GM19438 (cell line): ENCODE data around the gene AFF2.

Experiments used
- ATAC-seq: cut with Tn5 transposase; IDR thresholded peaks from one replicate; pipeline ENCODE4 v1.9.1; 2021; ENCODE audit warnings: low read depth; ENCODE audit not compliant: unreplicated experiment

AFF2 gene

DNA sequence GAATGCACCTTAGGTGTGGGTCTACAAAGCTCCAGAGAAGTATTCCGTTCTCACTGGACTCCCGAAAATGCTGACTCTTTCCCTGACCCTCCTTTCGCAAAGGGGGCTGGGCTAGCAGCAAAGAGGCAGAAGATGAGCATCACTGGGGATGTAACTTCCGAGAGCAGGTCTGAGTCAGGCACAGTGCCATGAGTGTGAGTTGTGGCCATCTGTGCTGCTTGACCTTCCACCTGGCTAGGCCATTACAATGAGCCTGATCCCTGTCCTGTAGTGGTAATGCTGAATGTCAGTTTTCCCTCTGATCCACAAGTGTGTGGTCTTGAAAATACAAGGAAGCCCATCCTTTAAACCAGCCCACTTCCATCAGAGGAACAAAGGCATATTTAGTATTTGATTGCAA lies 479.4 kb downstream of the AFF2 start:
- no peak for ATAC-seq

DNA sequence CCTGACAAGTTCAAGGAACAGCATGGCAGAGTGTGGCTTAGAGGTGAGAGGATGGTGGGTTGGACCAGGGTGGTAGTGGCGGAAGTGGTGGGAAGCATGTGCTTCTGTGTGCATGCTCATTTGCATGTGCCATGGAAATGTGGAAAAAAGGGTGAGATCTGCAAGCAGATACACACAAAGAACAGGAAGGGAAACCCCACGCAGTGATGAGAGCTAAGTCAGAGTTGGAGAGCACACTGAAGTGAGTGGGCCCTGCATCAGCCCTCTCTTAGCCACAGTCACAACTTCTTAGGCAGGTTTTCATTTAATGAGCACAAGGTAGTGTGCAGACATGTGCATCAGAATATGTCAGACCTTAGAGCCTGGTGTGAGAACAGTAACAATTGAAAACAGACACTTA lies 483.8 kb downstream of the AFF2 start:
- ATAC-seq, result peak; percentile 71

DNA sequence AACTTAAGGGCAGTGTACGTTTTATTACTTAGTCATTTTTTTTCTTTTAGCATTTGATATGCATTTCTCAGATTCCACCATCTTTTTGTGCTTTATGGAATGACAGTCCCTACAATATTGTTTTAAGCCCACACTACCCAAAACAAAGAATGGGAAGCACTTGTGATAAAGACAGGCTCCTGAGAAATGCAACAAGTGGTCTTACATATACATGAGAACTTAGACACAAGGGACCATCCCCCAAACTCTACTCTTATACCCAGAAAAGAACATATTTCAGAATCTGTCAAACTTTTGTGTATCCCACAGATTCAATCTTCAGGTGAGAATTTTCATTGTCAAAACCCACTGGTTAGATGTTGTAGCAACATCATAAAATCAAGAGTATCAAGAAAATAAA lies 491.1 kb downstream of the AFF2 start:
- ATAC-seq, result no peak

DNA sequence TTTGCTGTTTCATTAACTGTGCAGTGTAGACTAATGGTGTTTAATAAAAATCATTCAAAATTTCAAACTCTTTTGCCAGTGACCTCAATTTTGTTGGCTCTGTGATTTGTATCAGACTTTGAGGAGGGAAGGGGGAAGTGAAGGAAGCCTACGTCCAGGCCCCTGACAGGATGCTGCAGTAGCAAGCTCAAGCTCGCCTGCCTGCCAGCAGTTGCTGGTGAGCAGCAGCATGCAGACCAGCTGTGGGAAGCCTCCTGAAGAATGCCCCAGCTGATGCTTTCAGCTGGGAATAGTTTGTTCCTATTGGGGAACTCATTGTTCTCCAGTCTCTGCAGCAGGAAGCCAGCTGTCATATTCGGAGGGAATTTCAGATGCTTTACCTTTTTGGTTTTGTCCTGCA lies 495.2 kb downstream of the AFF2 start:
- ATAC-seq, result no peak

DNA sequence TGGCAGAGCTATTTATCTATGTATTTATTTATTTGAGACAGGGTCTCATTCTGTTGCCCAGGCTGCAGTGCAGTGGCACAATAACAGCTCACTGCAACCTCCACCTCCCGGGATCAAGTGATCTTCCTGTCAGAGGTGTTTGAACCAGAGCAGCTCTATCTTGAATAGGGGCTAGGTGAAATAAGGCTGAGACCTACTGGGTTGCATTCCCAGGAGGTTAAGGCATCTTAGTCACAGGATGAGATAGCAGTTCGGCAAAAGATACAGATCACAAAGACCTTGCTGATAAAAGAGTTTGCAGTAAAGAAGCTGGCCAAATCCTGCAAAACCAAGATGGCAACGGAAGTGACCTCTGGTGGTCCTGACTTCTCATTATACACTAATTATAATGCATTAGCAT lies 501.9 kb downstream of the AFF2 start:
- no peak for ATAC-seq

DNA sequence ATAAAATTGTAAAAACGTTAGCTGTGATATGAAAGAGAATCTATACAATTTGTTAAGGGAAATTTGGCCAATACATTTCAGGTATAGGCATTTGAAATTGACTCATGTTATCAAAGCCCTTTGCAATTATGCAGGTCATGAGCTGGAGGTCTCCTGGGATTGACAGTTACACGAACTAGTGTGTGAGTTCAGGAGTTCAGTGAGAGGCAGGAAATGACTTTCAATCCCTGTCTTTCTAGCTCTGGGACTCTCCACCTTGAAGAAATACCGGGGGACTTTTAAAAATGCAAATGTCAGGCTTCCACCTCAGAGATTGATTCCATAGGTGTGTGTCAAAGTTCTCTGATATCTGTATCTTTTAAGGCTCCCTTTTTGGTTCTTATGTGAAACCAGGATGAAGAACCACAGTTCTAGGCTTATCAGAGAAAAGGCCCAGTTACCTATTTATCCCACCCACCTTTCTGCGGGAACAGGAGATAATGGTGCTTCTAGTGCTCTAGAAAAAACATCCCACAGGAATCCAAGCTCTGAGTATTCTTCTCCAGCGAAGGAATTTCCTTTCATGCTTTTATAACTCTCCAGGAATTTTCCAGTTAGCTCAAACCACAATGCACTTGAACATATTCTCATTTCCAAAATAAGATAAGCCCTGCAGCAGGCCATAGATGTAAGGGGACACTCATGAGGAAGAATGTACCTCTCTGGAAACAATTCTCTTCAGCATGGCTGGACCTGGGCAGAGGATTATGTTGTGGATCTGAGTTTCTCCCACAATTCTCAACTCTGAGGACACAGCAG lies 503.6 kb downstream of the AFF2 start:
- ATAC-seq, result no peak

DNA sequence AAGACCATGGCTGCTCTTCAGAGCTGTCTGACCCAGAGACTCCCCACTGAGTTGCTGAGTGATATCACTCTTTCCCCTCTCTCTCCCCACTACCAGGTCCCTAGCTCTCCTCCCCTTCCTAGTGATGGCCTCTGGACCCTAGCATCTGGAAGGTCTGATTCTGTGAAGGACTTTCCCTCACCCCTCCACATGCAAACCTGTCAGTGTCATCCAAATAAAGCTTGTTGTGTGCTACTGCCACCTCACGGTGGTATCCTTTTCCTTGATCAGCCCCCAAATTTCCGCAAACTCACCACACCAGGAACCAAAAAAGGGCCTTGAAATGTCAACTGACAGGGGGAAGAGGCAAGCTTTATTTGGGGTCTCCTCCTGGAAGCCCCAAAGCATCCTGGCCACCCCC lies 504.5 kb downstream of the AFF2 start:
- ATAC-seq, result no peak

DNA sequence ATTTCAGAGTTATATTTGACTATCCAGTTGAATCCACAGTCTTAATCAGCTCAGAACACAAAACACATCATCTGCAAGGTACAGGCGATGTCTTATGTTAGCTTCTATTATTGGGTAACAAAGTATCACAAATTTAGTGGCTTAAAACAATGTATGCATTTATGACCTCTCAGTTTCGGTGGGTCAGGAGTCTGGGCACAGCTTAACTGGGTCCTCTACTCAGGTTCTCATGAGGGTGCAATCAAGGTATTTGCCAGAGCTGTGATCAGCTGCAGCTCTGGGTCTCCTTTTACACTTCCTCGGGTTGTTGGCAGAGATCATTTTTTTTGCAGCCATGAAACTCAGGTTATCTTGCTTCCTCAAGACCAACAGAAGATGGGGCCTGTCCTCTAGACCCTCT lies 505.8 kb downstream of the AFF2 start:
- ATAC-seq, result no peak

DNA sequence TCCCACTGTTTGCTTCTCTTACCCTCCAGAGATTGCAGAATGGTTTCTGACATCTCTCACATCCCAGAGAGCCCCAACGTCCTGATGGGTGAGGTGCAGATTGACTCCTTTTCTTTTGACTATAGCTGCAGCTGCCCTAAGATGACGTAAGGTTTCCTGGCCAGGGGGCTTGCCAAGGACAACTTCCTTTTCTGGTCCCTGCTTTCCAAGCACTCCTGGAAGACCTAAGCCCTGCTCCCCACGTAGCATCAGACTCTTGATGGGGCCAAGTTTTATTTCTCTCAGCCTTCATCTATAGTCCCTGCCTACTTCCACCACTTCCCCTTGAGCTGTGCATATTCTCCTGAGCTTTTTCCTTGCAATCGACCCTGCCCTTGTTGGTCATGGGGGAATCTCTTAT lies 507.0 kb downstream of the AFF2 start:
- ATAC-seq, result no peak

DNA sequence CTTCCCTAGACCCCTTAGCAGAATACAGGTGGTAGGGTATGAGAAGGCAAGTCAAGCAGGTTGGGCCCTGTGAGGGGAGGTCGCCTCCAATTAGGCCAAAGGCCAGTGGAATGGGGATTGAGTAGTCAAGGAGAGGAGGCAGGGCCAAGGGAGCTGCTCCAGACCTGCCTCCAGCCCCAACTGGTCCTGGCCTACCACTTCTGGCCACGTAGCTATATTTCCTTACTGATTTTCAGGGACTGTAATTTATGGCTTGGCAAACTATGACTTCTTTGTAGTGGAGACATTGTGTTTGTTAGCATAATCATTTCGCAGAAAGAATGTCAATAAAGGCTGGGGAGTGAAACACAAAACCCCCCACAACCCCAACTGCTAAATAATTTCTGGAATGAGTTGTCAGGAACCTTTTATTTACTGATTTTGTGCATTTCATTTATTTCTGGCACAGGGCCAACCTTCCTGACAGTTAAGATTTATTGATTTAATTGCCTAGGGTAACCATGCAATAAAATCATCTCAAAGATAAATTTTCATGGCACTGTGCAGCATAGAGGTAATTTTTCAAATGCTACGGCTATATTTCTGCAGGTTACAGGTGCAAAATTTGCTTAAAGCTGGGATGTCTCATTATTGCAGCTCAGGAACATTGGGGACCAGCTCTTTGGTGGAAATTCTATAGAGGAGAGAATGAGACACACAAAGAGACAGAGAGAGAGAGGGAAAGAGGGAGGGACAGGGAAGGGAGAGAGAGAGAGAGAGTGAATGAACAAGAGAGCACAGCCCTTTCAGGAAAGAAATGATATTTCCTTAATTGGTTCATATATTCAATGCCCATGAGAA lies 509.8 kb downstream of the AFF2 start:
- ATAC-seq, result no peak

DNA sequence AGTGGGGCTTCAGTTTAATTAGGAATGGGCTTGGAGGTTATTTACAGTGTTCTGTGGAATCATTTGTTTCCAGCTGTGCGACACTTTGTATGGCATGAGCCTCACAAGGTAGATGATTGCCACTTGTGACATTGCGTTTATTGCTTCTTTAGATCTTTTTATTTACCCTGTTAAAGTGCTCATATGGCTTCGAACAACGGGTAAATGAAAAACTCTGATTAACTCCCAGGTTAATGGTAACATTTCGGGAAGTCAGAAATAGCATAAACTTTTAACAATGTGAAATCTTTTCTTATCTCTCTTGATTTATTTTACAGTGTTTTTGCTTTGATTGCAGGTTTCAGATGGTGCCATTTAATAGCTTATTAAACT lies 510.4 kb downstream of the AFF2 start:
- no peak for ATAC-seq

DNA sequence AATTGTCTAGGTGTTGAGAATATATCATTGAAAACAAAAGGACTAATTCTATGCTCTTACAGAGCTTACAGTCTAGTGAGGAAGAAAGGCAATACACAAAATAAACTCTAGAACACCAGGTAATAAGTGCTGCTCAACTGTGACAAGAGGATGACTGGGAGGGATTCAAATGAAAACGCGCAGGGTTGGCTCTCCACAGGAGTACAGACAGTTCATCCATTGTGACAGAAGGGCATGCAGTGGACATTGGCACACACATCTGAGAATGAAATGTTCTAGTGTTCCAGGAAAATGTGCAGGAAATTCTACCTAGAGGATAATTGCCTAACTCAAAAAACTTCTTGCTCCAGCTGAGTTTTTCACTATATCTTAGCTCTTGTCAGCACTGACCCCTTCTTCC lies 512.7 kb downstream of the AFF2 start:
- no peak for ATAC-seq

DNA sequence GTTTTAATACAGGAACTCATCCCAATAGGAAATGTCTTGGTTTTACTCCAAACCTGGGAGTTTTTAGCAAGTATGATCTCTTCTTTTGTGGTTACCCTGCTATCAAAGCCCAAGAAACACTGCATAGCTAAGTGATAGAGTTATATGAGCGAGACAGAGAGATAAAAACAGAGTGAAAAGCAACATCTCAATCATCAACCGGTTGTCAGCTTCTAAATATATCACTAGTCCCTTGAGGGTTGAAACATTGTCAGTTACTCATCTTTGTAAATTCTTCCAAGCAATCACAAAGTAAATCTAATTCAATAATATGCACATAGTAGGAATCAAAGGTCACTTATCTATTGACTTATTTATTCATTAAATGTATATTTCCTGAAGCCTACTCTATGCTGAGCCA lies 520.7 kb downstream of the AFF2 start:
- no peak for ATAC-seq

DNA sequence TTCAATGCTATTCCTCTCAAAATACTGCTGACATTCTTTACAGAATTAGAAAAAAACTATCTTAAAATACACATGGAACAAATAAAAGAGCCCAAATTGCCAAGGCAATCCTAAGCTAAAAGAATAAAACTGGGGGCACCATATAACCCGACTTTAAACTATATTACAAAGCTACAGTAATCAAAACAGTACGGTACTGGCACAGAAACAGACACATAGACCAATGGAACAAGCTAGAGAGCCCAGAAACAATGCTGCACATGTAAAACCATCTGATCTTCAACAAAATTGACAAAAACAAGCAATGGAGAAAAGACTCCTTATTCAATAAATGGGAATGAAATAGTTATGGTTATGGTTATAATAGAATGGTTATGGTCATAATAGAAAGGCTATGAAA lies 522.1 kb downstream of the AFF2 start:
- no peak for ATAC-seq

DNA sequence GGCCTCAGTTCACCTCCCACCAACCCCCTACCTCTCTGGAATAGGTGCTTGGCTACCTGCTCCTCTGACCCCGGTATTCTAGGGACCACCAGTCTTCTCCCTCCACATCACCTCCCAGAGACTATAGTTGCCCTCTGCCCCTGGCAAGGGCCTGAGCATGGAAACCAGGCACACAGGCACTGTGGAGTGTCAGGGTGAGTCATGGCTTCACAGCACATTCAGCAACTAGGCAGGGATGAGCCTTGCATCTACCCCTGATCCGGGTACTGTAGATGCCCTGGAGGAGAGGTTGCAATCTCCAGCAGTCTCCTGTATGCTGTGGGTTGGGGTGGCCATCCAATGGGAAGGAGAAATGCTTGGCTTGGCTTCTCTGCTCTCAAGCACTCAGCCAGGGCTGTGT lies 532.0 kb downstream of the AFF2 start:
- ATAC-seq, result no peak

DNA sequence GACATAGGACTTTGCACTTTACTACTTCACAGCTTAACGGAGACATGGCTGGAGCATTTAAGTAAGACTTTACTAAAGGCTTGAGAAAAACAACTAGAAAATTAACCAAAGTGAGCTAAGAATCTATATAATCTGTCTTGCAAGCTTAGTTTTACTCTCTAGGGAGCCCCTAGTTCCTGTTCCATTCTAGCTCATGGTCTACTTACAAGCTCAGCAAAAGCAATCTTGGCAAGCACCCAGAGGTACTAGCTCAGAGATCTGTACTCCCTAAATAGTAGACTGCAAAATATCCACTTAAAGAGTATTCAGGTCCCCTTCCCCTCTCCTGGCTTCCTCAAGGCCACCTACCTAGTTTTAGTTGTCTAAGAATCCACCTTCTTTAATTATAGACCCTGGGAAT lies 535.7 kb downstream of the AFF2 start:
- ATAC-seq, result no peak

DNA sequence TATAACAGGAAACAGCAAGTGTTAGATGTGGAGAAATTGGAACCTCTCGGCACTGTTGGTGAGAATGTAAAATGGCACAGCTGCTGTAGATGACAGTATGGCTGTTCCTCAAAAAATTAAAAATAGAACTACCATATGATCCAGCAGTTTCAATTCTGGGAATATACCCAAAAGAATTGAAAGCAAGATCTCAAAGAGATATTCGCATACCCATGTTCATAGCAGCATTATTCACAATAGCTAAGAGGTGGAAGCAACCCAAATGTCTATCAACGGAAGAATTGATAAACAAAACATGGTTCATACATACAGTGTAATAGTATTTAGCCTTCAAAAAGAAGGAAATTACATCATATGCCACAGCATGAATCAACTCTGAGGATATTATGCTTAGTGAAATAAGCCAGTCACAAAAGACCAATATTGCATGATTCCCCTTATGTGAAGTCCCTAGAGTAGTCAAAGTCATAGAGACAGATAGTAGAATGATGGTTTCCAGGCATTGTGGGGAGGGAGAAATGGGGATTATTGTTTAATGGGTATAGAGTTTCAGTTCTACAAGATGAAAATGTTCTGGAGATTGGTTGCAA lies 537.0 kb downstream of the AFF2 start:
- ATAC-seq, result no peak

DNA sequence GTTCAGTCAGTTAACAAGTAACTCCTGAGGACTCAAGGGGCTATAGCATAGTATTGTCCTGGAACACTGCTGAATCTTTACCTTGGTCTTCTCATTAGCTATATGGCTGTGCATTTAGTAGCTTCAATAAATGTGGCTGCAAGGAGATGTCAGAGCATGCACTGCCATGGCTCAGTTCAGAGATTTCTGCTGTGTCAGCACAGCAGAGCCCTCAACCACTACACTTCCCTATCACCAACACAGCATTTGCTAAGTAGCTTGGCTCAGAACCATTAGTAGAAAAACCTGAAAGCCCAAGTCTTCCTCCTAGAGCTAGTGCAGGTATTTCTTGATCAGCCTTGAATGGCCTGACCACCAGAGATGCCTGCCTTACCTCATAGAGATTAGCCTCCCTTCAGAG lies 538.6 kb downstream of the AFF2 start:
- ATAC-seq, result no peak

DNA sequence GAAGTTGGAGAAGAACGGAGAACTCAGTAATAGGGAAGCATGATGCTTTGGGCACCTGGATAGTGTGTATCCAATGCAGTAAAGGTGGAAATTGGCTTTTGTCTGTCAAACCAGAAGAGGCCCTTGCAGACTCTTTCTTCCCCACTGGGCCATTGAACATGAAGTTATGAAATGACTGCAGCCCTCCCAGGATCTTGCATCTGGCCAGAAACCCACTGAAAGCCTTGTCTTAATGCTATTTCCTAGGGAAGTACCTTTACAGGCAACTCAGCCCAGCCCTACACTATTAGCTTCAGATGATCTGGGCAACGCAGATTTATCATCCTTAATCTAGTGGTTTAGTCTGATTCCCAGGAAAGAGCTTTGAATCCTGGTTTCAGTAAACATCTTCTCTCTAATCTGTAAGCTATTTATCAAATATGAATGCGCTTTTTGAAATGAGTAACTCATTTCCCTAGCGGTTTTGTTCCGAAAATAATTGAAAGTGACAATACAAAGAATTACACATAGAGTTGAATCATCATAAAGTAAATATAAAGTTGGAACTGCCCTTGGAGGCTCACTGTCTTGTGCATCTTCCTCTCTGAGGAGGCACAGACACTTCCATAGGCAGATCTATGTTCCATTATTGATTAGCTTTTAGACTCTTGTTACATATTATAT lies 540.6 kb downstream of the AFF2 start:
- ATAC-seq, result no peak

DNA sequence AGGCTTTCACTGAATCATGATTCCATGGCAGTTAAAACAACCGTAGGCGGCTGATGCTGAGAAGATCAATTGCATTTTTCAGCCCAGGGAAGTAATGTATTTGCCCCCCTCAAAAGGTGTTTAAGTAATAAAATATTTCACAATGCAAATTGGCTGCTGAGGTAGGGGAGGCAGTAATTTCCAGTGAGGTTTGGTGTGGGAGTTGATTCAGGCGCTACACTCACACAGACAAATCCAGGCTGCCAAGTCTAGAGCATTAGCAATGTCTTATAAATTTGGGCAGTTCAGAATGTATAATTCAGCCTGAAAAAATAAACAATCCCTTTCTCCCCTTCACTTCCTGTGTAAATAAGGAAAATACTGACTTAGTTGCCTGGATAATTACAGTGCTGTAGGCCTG lies 543.0 kb downstream of the AFF2 start:
- ATAC-seq, result no peak

DNA sequence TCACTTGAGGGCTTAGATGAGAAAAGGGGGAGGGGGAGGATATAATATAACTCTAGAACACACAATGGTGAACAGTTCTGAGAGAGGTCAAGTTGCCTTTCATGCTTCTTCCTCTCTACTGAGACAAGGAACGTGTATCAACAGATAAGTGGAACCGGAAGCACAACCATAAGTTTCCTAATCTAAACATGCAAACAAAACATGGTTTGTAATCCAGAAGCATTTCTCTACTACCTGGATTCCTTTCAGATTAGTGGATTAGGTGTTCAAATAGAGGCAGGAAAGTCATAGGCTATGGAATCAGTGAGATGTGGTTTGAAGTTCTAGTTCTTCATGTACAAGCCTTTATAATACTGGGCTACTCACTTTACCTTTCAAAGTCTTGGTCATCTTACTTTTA lies 544.1 kb downstream of the AFF2 start:
- no peak for ATAC-seq
